Endothelial cell of hepatic sinusoid (primary cell): ENCODE measurements around the gene GRIN3A.
"Not testable (repeated sequence)": the region's sequence is repeated elsewhere in the genome, so short reads cannot be mapped to it uniquely, and the experiment has no call there.

ENCODE experiments used
- in situ Hi-C: cut with HindIII; loops from 2 replicates; pipeline ENCODE4 v1.10.0; 2017; ENCODE audit warnings: low sequenced_read_pairs

Gene GRIN3A

DNA sequence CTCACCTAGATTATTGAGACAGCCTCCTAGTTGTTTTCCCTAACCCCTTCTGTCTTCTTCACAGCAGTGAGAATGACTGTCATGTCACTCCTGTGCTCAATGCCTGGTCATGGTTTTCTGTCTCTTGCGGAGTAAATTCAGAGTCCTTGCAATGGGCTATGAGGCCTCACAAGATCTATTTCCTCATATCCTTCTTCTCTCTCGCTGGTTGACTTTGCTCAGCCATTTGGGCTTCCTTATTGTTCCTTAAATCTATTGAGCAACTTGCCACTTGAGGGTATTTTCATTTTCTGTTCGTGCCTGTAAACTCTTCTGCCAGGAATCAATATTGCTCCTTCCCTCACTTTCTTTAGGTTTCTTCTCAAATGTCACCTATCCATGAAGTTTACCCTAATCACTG, 152.7 kb downstream of the GRIN3A start:
- in situ Hi-C loops: no loop called here

DNA sequence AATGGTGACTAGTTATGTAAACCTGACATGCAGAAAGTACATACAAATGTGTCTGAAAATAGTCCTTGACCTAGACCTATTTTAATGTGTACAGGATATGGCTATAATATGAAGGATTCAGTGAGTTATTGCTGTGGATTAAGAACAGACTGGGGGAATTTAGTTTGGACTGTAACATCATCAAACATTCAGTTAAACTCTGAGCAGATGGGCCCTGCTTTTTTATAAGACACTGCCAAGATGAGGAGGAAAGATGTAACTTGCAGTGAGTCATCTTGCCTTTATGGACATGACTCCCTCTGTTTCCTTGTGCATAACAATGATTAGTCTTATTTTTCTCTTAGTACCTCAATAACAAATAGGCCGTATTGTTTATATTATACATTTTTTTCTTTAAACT, 155.9 kb downstream of the GRIN3A start:
- in situ Hi-C loops: no loop called here

DNA sequence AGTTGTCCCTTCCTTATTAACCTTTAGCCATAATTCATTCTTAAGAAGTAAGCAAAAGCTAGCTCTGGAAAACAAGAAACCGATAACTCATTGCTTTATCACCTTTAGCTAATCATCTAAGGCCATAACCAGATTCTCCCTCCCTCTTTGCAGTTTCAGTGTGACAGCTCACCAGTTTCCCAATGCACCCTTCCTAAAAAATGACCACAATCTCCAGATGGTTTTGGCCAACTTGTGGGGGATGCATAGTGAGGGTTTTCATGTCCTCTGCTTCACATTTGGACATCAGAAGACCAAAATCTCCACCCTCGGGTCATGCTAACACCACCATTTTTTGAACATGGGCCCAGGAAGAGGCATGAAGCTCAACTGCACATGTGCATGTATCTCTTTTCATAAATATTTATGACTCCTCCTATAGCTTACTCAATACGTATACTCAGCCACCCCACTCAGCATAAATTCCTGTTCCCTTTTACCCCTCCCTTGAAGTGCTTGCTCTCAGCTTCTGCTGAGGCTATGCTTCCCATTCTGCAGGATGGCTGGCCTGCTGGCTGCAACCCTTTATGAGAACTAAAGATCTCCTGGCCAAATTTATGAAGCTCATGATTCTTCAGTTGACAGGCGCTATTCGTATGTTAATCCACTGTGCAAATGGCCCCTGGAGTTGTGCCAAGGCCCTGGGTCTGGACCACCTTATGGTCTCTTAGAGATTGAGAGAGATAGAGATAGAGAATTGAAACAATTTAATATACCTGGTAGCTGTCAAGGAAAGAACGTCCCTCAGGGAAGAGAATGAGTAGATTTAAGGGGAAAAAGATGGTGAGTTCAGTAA, 158.5 kb downstream of the GRIN3A start:
- in situ Hi-C loops: no loop called here

DNA sequence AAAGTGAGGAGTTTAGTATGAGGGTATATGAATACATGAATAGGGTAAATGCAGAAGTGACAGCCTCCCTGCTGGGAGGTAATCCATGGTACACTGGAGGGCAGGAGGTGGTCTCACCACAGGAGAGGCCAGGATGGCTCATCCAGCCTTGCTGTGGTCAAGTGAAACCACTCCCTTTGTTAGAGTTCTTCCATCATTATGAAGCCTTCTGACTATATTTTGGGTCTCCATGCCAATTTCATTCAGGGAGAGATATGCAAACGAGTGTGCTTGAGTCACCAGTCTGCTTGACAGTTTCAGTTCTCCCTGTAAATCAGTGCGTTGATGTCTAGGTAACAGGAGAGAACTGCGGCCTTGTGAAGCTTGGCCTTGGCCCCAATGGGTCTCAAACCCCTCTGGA, 160.1 kb downstream of the GRIN3A start:
- in situ Hi-C loops: no loop called here

DNA sequence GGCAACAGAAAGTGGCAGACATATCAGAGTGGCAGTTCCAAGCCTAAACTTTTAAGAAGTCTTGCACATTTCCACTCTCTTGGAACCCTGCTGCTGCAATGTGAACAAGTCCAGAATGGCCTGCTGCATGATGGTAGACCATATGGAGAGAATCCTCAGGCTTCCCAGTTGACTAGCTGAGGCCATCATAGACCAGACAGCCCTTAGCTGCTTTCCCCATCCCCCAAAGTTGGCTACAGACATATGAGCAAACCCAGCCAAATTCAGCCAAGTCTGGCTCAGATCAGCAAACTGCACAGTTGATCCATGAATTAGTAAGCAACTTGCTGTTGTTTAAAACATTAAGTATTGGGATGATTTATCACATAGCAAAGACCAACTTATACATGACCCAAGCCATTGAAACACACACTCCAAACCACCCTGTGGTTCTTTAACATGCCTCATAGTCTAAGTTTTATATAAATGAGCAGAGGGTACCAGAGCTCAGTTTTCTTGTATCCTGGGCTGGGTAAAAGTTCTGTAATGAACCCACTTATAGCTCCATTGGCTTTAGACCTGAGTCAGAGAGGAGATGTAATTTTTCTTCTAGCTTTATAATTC, 163.6 kb downstream of the GRIN3A start:
- in situ Hi-C loops: no loop called here

DNA sequence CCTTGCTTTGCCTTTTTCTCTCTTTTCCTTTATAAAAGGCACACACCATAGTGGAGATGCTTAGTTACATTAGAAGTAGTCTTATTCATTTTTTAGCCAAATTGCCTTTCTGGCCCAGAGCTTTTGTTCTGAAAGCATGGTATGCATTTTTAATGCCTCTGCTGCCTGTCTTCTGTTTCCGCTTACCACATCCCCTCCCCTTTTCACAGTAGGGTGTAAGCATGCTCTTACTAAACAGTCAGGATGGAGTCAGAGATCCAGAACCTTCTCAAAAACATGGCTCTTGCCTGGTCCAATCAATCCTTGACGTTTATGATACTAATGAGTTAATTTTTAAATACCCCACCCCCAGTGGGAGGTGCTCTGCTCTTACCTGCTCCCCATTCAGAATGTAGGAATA, 166.1 kb downstream of the GRIN3A start:
- in situ Hi-C loops: no loop called here

DNA sequence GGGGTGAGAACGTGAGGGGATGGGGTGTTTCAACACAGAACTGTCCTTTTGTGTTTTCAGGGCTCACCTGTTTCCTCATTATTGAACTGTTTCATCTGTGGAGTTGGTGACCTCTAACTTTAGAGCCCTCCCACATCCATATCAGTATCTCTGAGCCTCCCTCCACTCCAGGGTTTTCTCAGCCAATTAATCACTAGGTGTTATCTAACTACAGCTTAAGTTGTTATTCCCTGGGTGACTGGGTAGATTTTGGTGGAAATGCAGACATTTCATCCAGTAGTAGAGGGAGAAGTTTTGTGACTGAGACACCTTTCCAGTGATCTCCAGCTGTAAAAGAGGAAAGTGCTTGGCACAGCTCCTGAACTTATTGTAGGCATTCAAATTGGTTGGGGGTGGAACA, 167.3 kb downstream of the GRIN3A start:
- in situ Hi-C loops: no loop called here

DNA sequence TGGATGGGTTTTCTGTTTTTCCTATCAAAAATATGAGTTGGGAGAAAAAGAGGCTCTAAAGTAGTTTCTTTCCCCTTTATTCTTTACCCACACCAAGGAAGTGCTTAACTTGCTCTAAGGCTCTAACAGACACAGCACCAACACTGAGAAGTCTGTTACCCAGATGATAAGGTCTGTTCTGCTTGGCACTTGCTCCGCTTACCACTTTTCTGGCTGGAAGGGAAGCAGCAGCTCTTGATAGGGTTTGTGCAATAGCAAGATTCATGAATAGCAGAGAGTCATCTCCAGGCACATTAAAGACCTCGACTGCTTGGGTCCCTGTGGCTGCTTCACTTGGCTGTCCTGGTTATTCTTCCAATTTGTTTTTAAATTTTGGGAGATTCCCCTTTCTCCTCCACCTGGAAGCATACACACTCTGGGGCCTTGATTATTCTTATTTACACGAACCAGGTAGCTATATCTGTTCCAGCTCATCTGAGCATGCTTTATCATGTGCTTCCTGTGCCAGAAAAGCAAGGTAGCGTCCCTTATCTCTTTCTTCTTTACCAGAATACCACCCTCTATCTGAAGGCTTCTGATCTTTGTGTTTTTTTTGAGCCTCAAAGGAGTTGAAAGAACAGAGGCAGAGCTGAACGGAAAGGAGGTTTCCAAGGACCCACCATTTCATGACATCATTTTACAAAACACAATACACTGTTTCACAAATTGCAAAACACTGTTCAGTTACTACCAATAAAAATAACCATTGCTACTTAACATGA, 168.5 kb downstream of the GRIN3A start:
- in situ Hi-C loops: no loop called here

DNA sequence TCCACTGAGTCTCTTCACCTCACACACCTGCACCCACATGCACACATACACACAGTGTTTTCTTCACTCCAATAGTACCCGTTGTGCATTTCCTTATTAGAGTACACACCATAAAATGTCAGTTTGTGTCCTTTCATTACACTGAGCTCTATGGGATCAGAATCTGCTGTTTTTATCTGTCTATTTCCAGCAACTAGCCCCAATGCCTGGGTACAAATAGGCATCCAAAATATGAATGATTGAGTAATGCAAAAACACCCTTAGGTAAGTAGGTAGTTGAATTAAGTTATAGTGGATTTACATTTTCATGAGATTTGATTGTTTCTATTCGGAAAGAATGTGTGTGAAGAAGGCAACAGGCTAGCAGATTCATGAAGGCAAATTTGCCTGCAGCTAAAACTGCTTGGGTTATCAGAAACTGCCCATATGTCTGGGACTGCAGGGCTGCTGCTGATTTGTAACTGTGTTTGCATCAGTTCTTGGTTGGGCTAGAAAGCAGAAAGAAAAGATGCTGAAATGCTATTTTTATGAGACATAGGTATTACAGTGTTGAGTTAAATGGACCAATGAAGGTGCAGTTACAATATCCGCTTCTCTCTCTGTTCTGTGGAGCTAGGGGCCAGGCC, 170.6 kb downstream of the GRIN3A start:
- in situ Hi-C loops: no loop called here

DNA sequence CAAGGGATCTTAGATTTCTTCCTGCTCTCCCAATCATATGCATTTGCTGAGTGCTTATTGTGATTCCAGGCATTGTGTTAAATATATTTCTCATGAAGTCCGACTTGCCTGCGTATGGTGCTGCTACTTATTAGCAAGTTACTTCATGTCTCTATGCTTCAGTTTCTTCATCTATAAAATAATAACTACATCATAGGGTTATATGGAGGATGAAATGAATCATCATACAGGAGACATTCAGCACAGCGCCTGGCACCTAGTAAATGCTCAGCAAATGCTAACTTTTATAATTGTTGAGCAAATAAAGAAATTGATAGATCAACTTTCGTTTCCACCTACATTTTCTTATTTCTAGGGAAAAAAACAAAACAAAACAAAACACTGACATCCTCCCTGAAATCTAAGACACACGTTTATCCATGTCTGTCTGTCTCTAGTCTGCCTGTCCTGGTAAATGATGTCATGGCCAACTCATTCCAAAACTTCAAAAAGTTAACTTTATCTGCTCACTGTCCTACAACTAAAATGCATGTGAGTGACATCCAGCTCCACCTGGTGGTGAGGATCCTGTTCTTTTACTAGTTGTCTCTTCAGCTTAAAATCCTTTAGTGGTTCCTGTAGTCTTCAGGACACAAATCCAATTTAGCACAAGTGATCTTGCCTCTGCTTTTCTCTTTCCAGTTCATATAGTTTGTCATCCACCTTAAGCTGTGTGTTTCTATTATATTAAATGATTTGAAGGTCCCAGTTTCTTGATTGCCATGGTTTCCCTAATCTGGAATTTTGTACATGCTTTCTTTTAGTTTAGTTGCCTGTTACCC, 171.3 kb downstream of the GRIN3A start:
- in situ Hi-C loops: no loop called here

DNA sequence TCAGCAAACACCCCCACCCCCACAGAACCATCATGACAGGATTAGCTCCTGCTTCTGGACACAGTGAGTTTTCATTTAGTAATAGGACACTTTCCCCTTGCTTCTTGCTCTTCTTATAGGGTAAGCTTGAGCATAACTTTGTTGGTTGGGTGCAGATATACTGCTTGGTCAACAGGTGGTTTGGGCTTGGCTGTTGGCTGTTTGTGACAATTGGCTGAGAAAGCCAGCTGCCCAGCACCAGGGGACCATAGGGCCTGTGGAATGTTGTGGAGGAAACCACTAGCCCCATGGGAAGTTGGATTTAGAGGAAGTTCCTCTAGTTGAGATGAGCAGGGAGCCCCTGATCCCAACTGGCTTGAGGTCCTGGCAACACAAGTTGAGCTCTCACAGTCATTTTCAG, 174.2 kb downstream of the GRIN3A start:
- in situ Hi-C loops: no loop called here

DNA sequence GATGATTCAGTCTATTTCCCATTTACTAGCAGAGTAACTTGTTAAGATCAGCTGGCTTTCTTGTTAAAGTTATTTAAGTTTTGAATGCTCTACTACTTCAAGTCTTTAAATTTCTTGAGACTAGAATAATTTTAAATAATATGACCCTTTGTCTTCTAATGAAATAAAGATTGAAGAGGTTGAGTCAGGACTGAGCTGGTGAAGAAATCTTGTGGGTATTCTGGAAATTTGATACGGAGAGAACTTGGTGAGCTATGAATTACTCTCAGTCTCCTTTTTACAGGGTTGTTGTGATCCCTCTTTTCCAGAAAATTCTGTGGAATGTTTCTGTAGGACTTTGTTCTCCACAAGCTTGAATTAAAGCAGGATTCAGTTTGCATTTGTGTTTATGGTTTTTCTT, 175.5 kb downstream of the GRIN3A start:
- in situ Hi-C loops: no loop called here

DNA sequence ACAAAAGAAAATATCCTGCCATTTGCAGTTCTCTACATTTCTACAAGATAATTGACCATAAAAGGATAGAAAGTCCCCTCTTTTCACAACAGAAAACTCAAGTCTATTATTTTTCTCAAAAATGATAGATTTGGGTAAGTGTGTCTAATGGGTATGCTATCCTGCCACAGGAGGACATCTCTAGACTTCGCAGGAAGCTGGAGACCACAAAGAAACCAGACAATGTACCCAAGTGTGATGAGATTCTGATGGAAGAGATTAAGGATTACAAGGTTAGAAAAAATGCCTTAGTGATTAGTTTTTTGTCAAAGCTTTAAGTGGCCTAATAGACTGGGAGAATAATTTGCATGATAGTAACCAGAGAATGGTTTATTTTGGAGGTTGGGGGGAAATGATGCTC, 176.7 kb downstream of the GRIN3A start:
- in situ Hi-C loops: no loop called here

DNA sequence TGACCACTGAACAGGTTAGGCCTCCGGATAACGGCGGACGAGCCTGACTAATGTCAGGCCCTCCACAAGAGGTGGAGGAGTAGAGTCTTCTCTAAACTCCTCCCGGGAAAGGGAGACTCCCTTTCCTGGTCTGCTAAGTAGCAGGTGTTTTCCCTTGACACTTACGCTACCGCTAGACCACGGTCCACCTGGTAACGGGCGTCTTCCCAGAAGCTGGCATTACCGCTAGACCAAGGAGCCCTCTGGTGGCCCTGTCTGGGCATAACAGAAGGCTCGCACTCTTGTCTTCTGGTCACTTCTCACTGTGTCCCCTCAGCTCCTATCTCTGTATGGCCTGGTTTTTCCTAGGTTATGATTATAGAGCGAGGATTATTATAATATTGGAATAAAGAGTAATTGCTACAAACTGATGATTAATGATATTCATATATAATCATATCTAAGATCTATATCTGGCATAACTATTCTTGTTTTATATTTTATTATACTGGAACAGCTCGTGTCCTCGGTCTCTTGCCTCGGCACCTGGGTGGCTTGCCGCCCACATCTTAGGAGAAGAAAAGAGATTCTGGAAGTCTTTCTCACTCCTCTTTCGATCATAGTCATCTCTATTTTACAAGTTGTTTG, 188.9 kb downstream of the GRIN3A start:
- in situ Hi-C loops: not testable (repeated sequence)

DNA sequence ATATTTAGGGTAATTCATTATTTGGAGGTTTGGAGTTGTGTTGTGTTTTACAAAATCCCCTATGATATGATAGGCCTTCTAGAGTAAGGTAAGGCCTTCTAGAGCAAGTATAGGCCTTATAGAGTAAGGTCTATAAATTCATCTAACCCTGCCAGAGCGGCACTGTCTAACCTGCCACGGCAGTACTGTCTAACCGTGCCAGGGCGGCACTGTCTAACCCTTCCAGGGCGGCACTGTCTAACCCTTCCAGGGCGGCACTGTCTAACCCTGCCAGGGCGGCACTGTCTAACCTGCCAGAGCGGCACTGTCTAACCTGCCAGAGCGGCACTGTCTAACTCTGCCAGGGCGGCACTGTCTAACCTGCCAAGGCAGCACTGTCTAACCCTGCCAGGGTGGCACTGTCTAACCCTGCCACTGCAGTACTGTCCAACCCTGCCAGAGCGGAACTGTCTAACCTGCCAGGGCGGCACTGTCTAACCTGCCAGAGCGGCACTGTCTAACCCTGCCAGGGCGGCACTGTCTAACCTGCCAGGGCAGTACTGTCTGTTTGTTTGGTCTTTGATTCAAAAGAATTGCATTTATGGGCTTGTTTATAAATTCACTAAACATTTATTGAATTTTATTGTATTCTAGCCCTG, 195.2 kb downstream of the GRIN3A start:
- in situ Hi-C loops: no loop called here

DNA sequence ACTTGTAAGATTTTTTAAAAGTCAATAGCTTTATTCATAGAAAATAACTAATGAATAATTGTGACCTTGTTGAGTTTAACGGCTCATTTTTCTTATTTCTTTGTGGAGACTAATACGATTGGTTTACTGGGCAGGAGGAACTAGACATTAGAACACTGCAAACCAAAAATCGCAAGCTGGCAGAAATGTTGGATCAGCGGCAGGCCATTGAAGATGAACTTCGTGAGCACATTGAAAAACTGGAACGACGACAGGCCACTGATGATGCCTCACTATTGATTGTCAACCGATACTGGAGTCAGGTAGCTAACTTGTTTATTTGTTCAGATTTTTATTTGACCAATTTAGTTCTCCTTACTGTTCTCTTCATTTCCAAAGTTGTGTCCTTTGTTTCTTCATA, 198.4 kb downstream of the GRIN3A start:
- in situ Hi-C loops: no loop called here

DNA sequence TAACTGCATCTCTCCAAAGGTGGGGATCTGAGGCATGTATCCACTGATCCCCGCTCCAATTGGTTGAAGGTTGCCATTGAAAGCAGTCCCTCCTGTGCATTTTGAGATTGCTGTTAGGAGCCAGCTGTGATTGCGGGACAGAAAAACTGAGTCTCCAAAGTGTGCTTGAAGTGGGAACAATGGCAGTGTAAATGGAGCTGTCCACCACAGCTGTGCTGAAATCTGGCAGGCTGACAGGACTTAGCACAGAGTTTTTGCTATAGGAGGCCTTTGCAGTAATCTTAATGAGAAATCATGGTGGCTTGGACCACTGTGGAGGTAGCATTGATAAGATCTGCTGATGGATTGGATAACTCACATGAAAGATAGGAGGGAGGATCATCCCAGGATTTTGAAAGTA, 201.5 kb downstream of the GRIN3A start:
- in situ Hi-C loops: no loop called here

DNA sequence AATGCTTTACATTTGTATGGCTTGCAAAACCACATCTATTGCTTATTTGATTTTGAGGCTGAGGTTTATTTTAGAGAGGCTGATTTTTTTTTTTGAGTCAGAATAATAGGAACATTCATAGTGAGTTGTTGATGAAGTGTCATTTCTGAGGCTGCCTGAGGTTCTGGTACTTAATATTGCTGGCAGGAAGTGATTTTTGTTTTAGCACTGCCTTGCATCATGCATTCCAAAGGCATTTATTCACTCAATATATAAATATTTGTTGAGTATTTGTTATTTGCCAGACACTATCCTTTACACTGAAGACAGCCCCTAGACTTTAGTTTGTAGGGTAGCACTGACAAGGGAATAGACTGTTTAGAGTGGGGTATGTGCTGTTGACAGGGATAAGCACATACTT, 202.1 kb downstream of the GRIN3A start:
- in situ Hi-C loops: no loop called here

DNA sequence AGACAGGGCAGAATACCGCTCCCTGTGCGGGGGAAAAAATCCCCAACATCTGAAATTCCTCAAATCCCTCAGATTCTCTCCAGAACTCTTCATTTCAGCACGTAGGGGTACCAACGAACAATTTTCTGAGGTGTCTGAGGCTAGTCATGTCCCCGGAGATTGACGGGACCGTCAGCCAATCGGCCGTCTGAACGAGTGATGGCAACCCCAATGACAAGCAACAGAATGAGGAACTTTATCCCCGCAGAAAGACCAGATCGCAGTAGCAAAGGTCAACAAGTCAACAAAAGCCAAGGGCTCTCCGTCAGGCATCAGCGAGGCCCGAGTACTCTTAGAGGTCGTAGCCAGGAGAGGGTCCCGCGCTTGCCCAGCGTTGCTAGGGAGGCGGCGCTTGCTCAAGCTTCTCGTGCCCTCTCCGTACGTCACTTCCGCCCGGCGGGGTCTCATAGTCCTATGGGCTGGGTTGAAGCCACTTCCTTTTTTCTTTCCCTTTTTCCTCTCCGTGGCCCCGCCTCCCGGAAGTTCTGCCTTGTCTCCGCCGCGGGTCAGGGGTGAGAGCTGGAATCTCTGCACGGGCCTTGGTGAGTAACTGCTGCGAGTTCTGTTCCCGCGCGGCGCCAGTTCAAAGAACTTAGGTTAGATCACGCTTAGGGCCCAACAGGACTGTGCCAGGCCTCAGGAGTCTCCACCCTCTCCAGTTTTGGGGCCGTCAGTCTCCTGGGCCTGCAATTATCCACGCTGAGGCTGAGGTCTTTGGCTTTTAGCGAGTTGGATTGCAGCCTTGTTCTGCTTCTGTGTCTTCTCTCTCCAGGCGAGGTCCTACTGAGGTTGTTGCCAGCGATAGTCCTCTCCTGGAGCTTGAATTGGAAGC, 204.9 kb downstream of the GRIN3A start, which contains the start of gene RNF20:
TSS of gene RNF20 (plus strand) at position 520 of the 871 bp plus-strand sequence. CDS start 1,571 bp downstream, outside the sequence.
- in situ Hi-C loops: no loop called here
